Epithelial cell of esophagus (primary cell): ENCODE results near the gene CTNNA2.

Source experiments
- DNase-seq: peaks from one replicate; pipeline ENCODE4 v3.0.0; 2010; ENCODE audit warnings: low read depth
- H3K4me3 ChIP-seq: 2 replicates; pipeline ENCODE4 v1.5.1; 2011; ENCODE audit warnings: mild to moderate bottlenecking, low read length, control low read depth
- CTCF ChIP-seq: IDR thresholded peaks from 2 replicates; pipeline ENCODE4 v1.5.1; 2011; ENCODE audit warnings: low read depth, mild to moderate bottlenecking, low read length, control low read depth, inconsistent platforms; ENCODE audit not compliant: insufficient read depth; ENCODE audit errors: missing control alignments

CTNNA2 gene

GRCh38 chr2:79996709-79997108 lies 483.9 kb downstream of the CTNNA2 start:
- H3K4me3 ChIP-seq: no peak overlapping the region
- TF ChIP-seq CTCF: no peak
- DNase-seq: no peak

GRCh38 chr2:80001701-80002101 lies 488.9 kb downstream of the CTNNA2 start:
- no peak for DNase-seq
- H3K4me3 ChIP-seq: no peak overlapping the region
- TF ChIP-seq CTCF: no peak

DNA sequence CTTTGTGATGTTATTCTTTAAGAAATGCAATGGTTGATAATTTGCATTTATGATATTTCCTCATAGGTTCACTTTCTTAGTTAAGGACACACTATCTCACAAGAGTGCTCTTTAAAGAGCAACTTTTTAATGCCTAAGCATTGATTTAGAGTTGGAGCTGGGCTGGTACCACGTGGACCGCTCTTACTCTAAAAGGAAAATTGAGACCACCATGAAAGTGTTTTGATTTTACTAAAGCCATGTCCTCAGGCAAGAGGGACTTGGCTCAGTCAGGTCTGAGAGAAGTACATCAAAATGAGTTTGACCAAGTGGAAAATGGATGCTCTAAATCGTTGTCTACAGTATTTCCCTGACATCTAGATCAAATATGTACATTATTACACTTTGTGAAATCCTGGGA lies 489.3 kb downstream of the CTNNA2 start:
- TF ChIP-seq CTCF: no peak
- DNase-seq: no peak
- no peak overlapping the region for H3K4me3 ChIP-seq

- no peak for TF ChIP-seq CTCF
- H3K4me3 ChIP-seq: no peak overlapping the region
- no peak for DNase-seq
These were observed 489.8 kb downstream of the CTNNA2 start for GRCh38 chr2:80002568-80003157.

- H3K4me3 ChIP-seq: no peak overlapping the region
- no peak for TF ChIP-seq CTCF
- no peak for DNase-seq
These were observed 495.1 kb downstream of the CTNNA2 start for GRCh38 chr2:80007777-80008503.

GRCh38 chr2:80008596-80008995 lies 495.7 kb downstream of the CTNNA2 start:
- no peak for DNase-seq
- TF ChIP-seq CTCF: no peak
- H3K4me3 ChIP-seq: no peak overlapping the region

GRCh38 chr2:80009211-80009610 lies 496.4 kb downstream of the CTNNA2 start:
- no peak for TF ChIP-seq CTCF
- no peak for DNase-seq
- no peak overlapping the region for H3K4me3 ChIP-seq
